Thyroid gland (tissue), 4 donors: ENCODE measurements around the gene ITPR3. TPM values are rescaled to one million over a fixed set of nuclear protein-coding genes. Genes with fewer than 3 reads are reported as not detected.

Source experiments
- DNase-seq, 2 donors: peaks; one replicate each; pipeline ENCODE4 v3.0.0-alpha.2; 2019
- H3K27ac ChIP-seq, 3 donors: fragments of 200-600 bp; sonication (generic); 1 replicate in 2 of 3; 2 replicates in 1 of 3; pipeline ENCODE4 v1.5.1; 2016 to 2019; ENCODE audit warnings: mild to moderate bottlenecking in 1 of 3, moderate library complexity in 1 of 3
- H3K27me3 ChIP-seq: fragments of 200-600 bp; sonication (generic); one replicate; pipeline ENCODE4 v1.5.1; 2019
- H3K36me3 ChIP-seq, 2 donors: fragments of 200-600 bp; sonication (generic); one replicate each; pipeline ENCODE4 v1.5.1; 2016 to 2019
- H3K4me1 ChIP-seq, 2 donors: fragments of 200-600 bp; sonication (generic); one replicate each; pipeline ENCODE4 v1.5.1; 2017 to 2019
- H3K4me3 ChIP-seq, 3 donors: fragments of 200-600 bp; sonication (generic); replicated peaks in 1 of 3; 1 replicate in 2 of 3; 2 replicates in 1 of 3; pipeline ENCODE4 v1.5.1; 2016; ENCODE audit warnings: mild to moderate bottlenecking in 1 of 3
- H3K9me3 ChIP-seq: fragments of 200-600 bp; sonication (generic); one replicate; pipeline ENCODE4 v1.5.1; 2017
- CTCF ChIP-seq, 6 experiments: fragments of 200-600 bp in 3 of 6; fragments of 450-650 bp in 3 of 6; sonication (generic) in 3 of 6; IDR thresholded peaks; one replicate each; pipeline ENCODE4 v1.5.1; 2016 to 2019; ENCODE audit warnings: antibody characterized with exemption in 6 of 6, mild to moderate bottlenecking in 2 of 6, inconsistent platforms in 1 of 6, moderate library complexity in 1 of 6
- POLR2A ChIP-seq, 2 donors: fragments of 450-650 bp; IDR thresholded peaks; one replicate each; pipeline ENCODE4 v1.6.1; 2017; ENCODE audit warnings: antibody characterized with exemption in 2 of 2, mild to moderate bottlenecking in 2 of 2, moderate library complexity in 1 of 2
- WGBS, 2 donors: methylation state at CpG; one replicate each; pipeline ENCODE4 v1.1.5; 2017; 5-methylcytosine and 5-hydroxymethylcytosine counted together
- intact Hi-C: fragments of 100-400 bp; cut with DNase I; formaldehyde crosslinking; loops from one replicate; pipeline ENCODE4 v1.15.1; 2023
- total RNA-seq, 4 donors: library from RNA; depleted of rRNA; stranded (reverse); fragments of >200 nt; gene quantifications; one replicate each; pipeline ENCODE4 v1.2.3, GENCODE V29; 2016

ITPR3 gene
- total RNA-seq, result 100 to 1,000 TPM in 2 of 4 donors, 10 to 100 TPM in 2; 77.8 to 145 (median 105) TPM

- intact Hi-C loops, result no loop called here
- Histone ChIP-seq H3K4me1 (peaks cover 26 to 51% of the 10 kb centered on the region in 2 donors), H3K9me3 (no peaks in the 10 kb centered on the region), H3K27me3 (no peaks in the 10 kb centered on the region), H3K27ac (peak within 1 kb of the TSS; percentile 59 to 98 (median 94)), H3K36me3 (no peaks in the 10 kb centered on the region), H3K4me3 (peak within 1 kb of the TSS; percentile 75 to 92 (median 88))
- TF ChIP-seq POLR2A (IDR thresholded peaks at IDR 0.05) (peak in 1 of 2 donors; percentile 35), CTCF (IDR thresholded peaks at IDR 0.05) (no peak)
- 3 to 10% methylated on average over 2 to 6 of the region's 99 CpGs for WGBS, 2 donors
- peak; percentile 77 to 79 for DNase-seq
Measured at GRCh38 chr6:33620856-33621710, at the start of gene ITPR3. ITPR3 (plus strand) TSS chr6:33621322; CDS start chr6:33621603, 281 bp downstream.

- TF ChIP-seq CTCF (IDR thresholded peaks at IDR 0.05) (no peak), POLR2A (IDR thresholded peaks at IDR 0.05) (no peak)
- H3K27me3 ChIP-seq, result no peaks in the 10 kb centered on the region
- intact Hi-C loops, result no loop called here
- WGBS, 2 donors, result 53 to 57% methylated on average over 11 of the region's 11 CpGs
- no peaks in the 10 kb centered on the region for H3K9me3 ChIP-seq
- peak overlapping the region; percentile 56 to 75 (median 59) for H3K27ac ChIP-seq
- peaks cover 18 to 20% of the 10 kb centered on the region in 2 donors for H3K36me3 ChIP-seq
- DNase-seq, result no peak
- peaks cover 4 to 6% of the 10 kb centered on the region in 2 donors for H3K4me1 ChIP-seq
- H3K4me3 ChIP-seq, result peak overlapping the region in 2 of 3 donors; percentile 42 to 69
Measured at GRCh38 chr6:33571637-33572316, 49.3 kb upstream of the ITPR3 start.

GRCh38 chr6:33575211-33575610 is 45.9 kb upstream of the ITPR3 start:
- WGBS, 2 donors, result 96 to 100% methylated on average over 4 to 7 of the region's 8 CpGs
- peaks cover 18 to 20% of the 10 kb centered on the region in 2 donors for H3K36me3 ChIP-seq
- TF ChIP-seq CTCF (IDR thresholded peaks at IDR 0.05) (no peak), POLR2A (IDR thresholded peaks at IDR 0.05) (no peak)
- no peak overlapping the region for H3K27ac ChIP-seq
- H3K4me1 ChIP-seq, result peaks cover 12 to 18% of the 10 kb centered on the region in 2 donors
- no peaks in the 10 kb centered on the region for H3K9me3 ChIP-seq
- no peak overlapping the region for H3K4me3 ChIP-seq
- DNase-seq, result no peak
- intact Hi-C loops, result no loop called here
- no peaks in the 10 kb centered on the region for H3K27me3 ChIP-seq

- no peaks in the 10 kb centered on the region for H3K27me3 ChIP-seq
- TF ChIP-seq POLR2A (IDR thresholded peaks at IDR 0.05) (no peak), CTCF (IDR thresholded peaks at IDR 0.05) (no peak)
- H3K4me1 ChIP-seq, result peaks cover 10 to 21% of the 10 kb centered on the region in 2 donors
- H3K36me3 ChIP-seq, result peaks cover 18 to 20% of the 10 kb centered on the region in 2 donors
- no peak overlapping the region for H3K27ac ChIP-seq
- intact Hi-C loops, result no loop called here
- no peak overlapping the region for H3K4me3 ChIP-seq
- WGBS, 2 donors, result 90 to 93% methylated on average over 11 of the region's 11 CpGs
- DNase-seq, result no peak
- H3K9me3 ChIP-seq, result no peaks in the 10 kb centered on the region
Measured at GRCh38 chr6:33576668-33577067, 44.5 kb upstream of the ITPR3 start.
